Heart right ventricle (tissue), 16 donors: ENCODE results near the gene DOCK10. TPM values are rescaled to one million over a fixed set of nuclear protein-coding genes. Genes with fewer than 3 reads are reported as not detected.

Experiments
- ATAC-seq, 8 donors: fragments of 200-7000 bp; cut with Tn5 transposase; one replicate each; pipeline ENCODE4 v1.9.1; 2020; ENCODE audit warnings: mild to moderate bottlenecking in 8 of 8, moderate library complexity in 8 of 8, moderate number of reproducible peaks in 1 of 8
- DNase-seq, 2 donors: peaks; one replicate each; pipeline ENCODE4 v3.0.0-alpha.2; 2020
- H3K27ac ChIP-seq, 10 donors: fragments of 200-600 bp; sonication (generic) in 2 of 10; one replicate each; pipeline versions ENCODE4 v1.5.0 to v1.8.0; 2020 to 2022; ENCODE audit warnings: mild to moderate bottlenecking in 3 of 10
- H3K27me3 ChIP-seq, 7 donors: fragments of 200-600 bp; one replicate each; pipeline ENCODE4 v1.8.0; 2021 to 2022; ENCODE audit warnings: mild to moderate bottlenecking in 2 of 7
- H3K36me3 ChIP-seq, 9 donors: fragments of 200-600 bp; sonication (generic) in 1 of 9; one replicate each; pipeline versions ENCODE4 v1.5.0 to v1.8.0; 2020 to 2022; ENCODE audit warnings: mild to moderate bottlenecking in 2 of 9
- H3K4me1 ChIP-seq, 9 donors: fragments of 200-600 bp; sonication (generic) in 1 of 9; one replicate each; pipeline versions ENCODE4 v1.5.0 to v1.8.0; 2020 to 2022; ENCODE audit warnings: mild to moderate bottlenecking in 4 of 9
- H3K4me3 ChIP-seq, 10 donors: fragments of 200-600 bp; sonication (generic) in 2 of 10; one replicate each; pipeline versions ENCODE4 v1.5.0 to v1.8.0; 2020 to 2022; ENCODE audit warnings: mild to moderate bottlenecking in 7 of 10, moderate library complexity in 2 of 10
- H3K9me3 ChIP-seq, 11 donors: fragments of 200-600 bp in 10 of 11; sonication (generic) in 2 of 11; one replicate each; pipeline versions ENCODE4 v1.5.0 to v1.8.0; 2013 to 2022; ENCODE audit warnings: mild to moderate bottlenecking in 2 of 11, control low read depth in 1 of 11, moderate library complexity in 1 of 11
- CTCF ChIP-seq, 9 donors: fragments of 200-600 bp; sonication (generic) in 2 of 9; IDR thresholded peaks; one replicate each; pipeline versions ENCODE4 v1.5.0 to v1.8.0; 2021 to 2022; ENCODE audit warnings: antibody characterized with exemption in 9 of 9, mild to moderate bottlenecking in 5 of 9, moderate library complexity in 1 of 9
- WGBS, 2 donors: extraction: QIAGEN DNeasy Blood & Tissue Kit; methylation state at CpG; one replicate each; pipeline ENCODE4 v1.1.7; 2013; ENCODE audit warnings: inconsistent platforms in 1 of 2; 5-methylcytosine and 5-hydroxymethylcytosine counted together
- intact Hi-C, 10 donors: fragments of 100-400 bp; cut with DNase I; formaldehyde crosslinking; loops; one replicate each; pipeline versions ENCODE4 v1.11.1 to v1.14.2; 2022
- polyA plus RNA-seq, 2 donors: library from polyadenylated mRNA; stranded (reverse); fragments of 200-250 nt; gene quantifications; one replicate each; pipeline ENCODE4 v1.2.3, GENCODE V29; 2013
- total RNA-seq, 10 donors: library from RNA; stranded (reverse); fragmentation: NEBNext Ultra II Directional in 3 of 10; extraction: Animal tissue kit (Norgen Biotek cat#: 25700) in 3 of 10; gene quantifications; one replicate each; pipeline versions ENCODE4 v1.2.1 to v1.2.4, GENCODE V29; 2021 to 2023
- donor health status: Arrhythmogenic right ventricular cardiomyopathy.
- donor health status: ischemic (EF 13 %, LVEDD 7.1; RV severe dilation, severe dysfunction).
- donor health status: healthy with polysubstance abuse.
- donor health status: DM: no; HTN: yes; CAD: no.
- donor health status: DM: no; HTN: no; CAD: no.
- donor health status: ischemic (EF 25% LVEDD 6.9; RV normal size, moderate dysfunction).
- donor health status: ischemic (EF 25% LVEDD 5.7; RV mildly dilated, moderate dysfunction).
- donor health status: healthy.
- donor health status: DM: yes; HTN: yes; CAD: no.
- donor health status: Ischemic cardiomyopathy.
- donor health status: ischemic (EF 35%, LVEDD 5.7; RV mildly dilated, moderate dysfunction).
- donor health status: nonischemic (EF 11% LVEDD 7.7; RV severe dilation, severe dysfunction).
- donor health status: DM: yes; HTN: yes; CAD: no.
- donor health status: PGD.
- donor health status: ischemic (EF 29% LVEDD 5.4; RV normal size, mild dysfunction).
- donor health status: nonischemic (EF 23%, LVEDD 6.1; RV moderate dilation, normal function).

The DOCK10 gene
- total and polyA plus RNA-seq, 12 donors, result 0.77 to 18.9 (median 1.4) TPM

- H3K9me3 ChIP-seq, result no peaks in the 10 kb centered on the region
- H3K36me3 ChIP-seq, result no peaks in the 10 kb centered on the region
- no peak for ATAC-seq
- no peak for DNase-seq
- 76 to 77% methylated on average over 3 of the region's 3 CpGs for WGBS, 2 donors
- H3K4me1 ChIP-seq, result peaks cover 0 to 28% (median 4%) of the 10 kb centered on the region in 9 donors
- peak overlapping the region in 1 of 10 donors; percentile 10 for H3K4me3 ChIP-seq
- peak overlapping the region in 1 of 10 donors; percentile 22 for H3K27ac ChIP-seq
- no peak for TF ChIP-seq CTCF (IDR thresholded peaks at IDR 0.05)
- peaks cover 0 to 46% (median 25%) of the 10 kb centered on the region in 7 donors for H3K27me3 ChIP-seq
- intact Hi-C loops, result no loop called here
These were observed 4.1 kb downstream of the DOCK10 start for GRCh38 chr2:225038231-225038523.

- Histone ChIP-seq H3K9me3 (no peaks in the 10 kb centered on the region), H3K36me3 (no peaks in the 10 kb centered on the region), H3K27me3 (peaks cover 0 to 41% (median 20%) of the 10 kb centered on the region in 7 donors), H3K27ac (peak overlapping the region in 1 of 10 donors; percentile 22), H3K4me3 (peak overlapping the region in 1 of 10 donors; percentile 10), H3K4me1 (peaks cover 0 to 28% (median 4%) of the 10 kb centered on the region in 9 donors)
- ATAC-seq (no peak), DNase-seq (no peak)
- no peak for TF ChIP-seq CTCF (IDR thresholded peaks at IDR 0.05)
- 54 to 66% methylated on average over 5 of the region's 5 CpGs for WGBS, 2 donors
- intact Hi-C loops, result no loop called here
These were observed 4.6 kb downstream of the DOCK10 start for GRCh38 chr2:225037415-225038230.

- 63 to 79% methylated on average over 1 of the region's 1 CpG for WGBS, 2 donors
- H3K27me3 ChIP-seq, result peaks cover 0 to 29% (median 13%) of the 10 kb centered on the region in 7 donors
- DNase-seq (no peak), ATAC-seq (no peak)
- no peaks in the 10 kb centered on the region for H3K9me3 ChIP-seq
- H3K36me3 ChIP-seq, result no peaks in the 10 kb centered on the region
- TF ChIP-seq CTCF (IDR thresholded peaks at IDR 0.05), result no peak
- no peak overlapping the region for H3K4me3 ChIP-seq
- peaks cover 0 to 28% (median 0%) of the 10 kb centered on the region in 9 donors for H3K4me1 ChIP-seq
- no peak overlapping the region for H3K27ac ChIP-seq
- intact Hi-C loops, result no loop called here
These were observed 5.8 kb downstream of the DOCK10 start for GRCh38 chr2:225036431-225036830.

- no peaks in the 10 kb centered on the region for H3K9me3 ChIP-seq
- TF ChIP-seq CTCF (IDR thresholded peaks at IDR 0.05), result no peak
- H3K27ac ChIP-seq, result no peak overlapping the region
- H3K4me3 ChIP-seq, result no peak overlapping the region
- ATAC-seq (no peak), DNase-seq (no peak)
- H3K4me1 ChIP-seq, result peaks cover 0 to 11% (median 0%) of the 10 kb centered on the region in 9 donors
- intact Hi-C loops, result no loop called here
- H3K27me3 ChIP-seq, result peaks cover 0 to 4% (median 0%) of the 10 kb centered on the region in 7 donors
- H3K36me3 ChIP-seq, result no peaks in the 10 kb centered on the region
- whole genome bisulfite sequencing, 2 donors, result 82 to 88% methylated on average over 6 of the region's 6 CpGs
These were observed 8.6 kb downstream of the DOCK10 start for GRCh38 chr2:225033440-225034318.
